ENCODE data around the gene PCDHGC4. TPM values are rescaled to one million over a fixed set of nuclear protein-coding genes. Genes with fewer than 3 reads are reported as not detected.

The PCDHGC4 gene
- total and polyA plus RNA-seq, 2 of the 8 experiments (the other 6 are each of a cell fraction or from before 2014, with no cell fraction given) = 2.1 to 2.4 TPM

DNA sequence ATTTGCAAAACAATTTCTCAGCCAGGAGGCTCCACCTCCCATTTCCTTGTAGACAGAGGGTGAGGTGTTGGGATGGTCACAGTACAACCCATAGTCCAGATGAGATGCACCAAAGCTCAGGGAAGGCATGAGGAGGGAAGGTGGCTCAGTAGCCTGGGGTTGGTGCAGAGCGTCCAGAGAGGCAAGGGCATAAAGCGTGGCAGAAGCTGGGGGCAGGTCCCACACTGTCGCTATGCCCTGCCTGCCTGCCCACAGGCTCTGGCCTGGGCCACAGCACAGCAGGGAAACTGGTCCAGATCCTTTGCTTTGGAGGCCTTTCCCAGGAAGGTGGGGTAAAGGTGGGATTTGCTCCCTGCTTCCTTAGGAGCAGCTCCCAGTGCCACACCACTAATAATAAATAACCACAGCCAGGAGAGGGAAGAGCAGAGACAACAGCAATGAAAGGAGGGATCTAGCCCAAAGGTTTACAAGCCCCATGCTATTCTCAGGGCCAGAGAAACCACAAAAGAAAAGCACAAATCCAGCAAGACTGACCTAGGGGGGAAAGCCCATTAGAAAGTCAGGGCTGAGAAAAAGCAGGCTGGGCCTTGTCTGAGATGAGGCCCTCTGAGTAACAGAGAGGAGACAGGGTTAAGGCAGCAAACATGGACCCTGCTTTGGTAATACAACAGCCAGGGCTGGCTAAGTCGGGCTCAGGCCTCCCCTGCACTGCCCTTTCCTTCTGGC lies 31.3 kb downstream of the PCDHGC4 start:
- Histone ChIP-seq H2AFZ (ENCODE audit: low read length) (no peak overlapping the region), H3K27ac (ENCODE audit: low read depth, low read length) (no peak overlapping the region), H4K5ac (ENCODE audit: insufficient read length, low read depth, low read length) (no peak overlapping the region), H3K18ac (ENCODE audit: extremely low read depth, low read length) (peak overlapping the region; percentile 5; the same call in 1 of the 2 replicates), H2BK20ac (ENCODE audit: low read length) (no peak overlapping the region), H3K4ac (replicated peaks; ENCODE audit: insufficient read length, low read depth, low read length) (peak overlapping the region; percentile 8), H4K20me1 (replicated peaks in 1 of 2; ENCODE audit: control insufficient read depth in 1 of 2, insufficient read depth in 2 of 2, low read length in 2 of 2) (no peaks in the 10 kb centered on the region), H3K27me3 (replicated peaks in 1 of 4; ENCODE audit: control insufficient read depth in 3 of 4, extremely low read depth in 1 of 4, insufficient read depth in 3 of 4, low read length in 3 of 4) (no peaks in the 10 kb centered on the region), H3K79me2 (ENCODE audit: control insufficient read depth in 1 of 2, insufficient read depth in 2 of 2, low read length in 2 of 2) (no peaks in the 10 kb centered on the region), H3K56ac (replicated peaks; ENCODE audit: insufficient read length, low read depth, low read length) (no peak overlapping the region), H3K4me3 (ENCODE audit: extremely low read depth in 1 of 4, insufficient read depth in 2 of 4, low read depth in 3 of 4, low read length in 4 of 4) (no peak overlapping the region), H2BK120ac (replicated peaks; ENCODE audit: low read depth, low read length) (no peak overlapping the region), H4K8ac (ENCODE audit: extremely low read depth, insufficient read depth, low read length) (no peak overlapping the region), H3K9me3 (ENCODE audit: insufficient read depth in 2 of 2, low read depth in 1 of 2, low read length in 1 of 2) (no peaks in the 10 kb centered on the region), H3K14ac (ENCODE audit: insufficient read length) (no peak overlapping the region), H3K9ac (replicated peaks in 1 of 4; ENCODE audit: extremely low read depth in 1 of 4, low read depth in 3 of 4, low read length in 3 of 4) (no peak overlapping the region; a peak in 1 of 7 replicates), H2BK15ac (ENCODE audit: low read length) (no peak overlapping the region; the same call in 1 of the 2 replicates), H3K23ac (ENCODE audit: insufficient read length) (no peak overlapping the region), H2BK12ac (ENCODE audit: low read depth, low read length) (0 out of 2 replicates have a peak overlapping the region, but pooled peaks have one; percentile 33), H3K36me3 (ENCODE audit: control insufficient read depth in 2 of 4, insufficient read depth in 4 of 4, low read length in 3 of 4) (peaks cover 4 to 20% (median 17%) of the 10 kb centered on the region in 4 experiments; a peak in 7 of 8 replicates), H3K79me1 (ENCODE audit: low read depth, low read length) (no peaks in the 10 kb centered on the region), H2AK5ac (ENCODE audit: low read depth, low read length) (no peak overlapping the region), H2BK5ac (ENCODE audit: low read depth, low read length) (peak overlapping the region; percentile 49; the same call in 1 of the 2 replicates), H3K4me2 (ENCODE audit: insufficient read depth in 1 of 2, low read depth in 2 of 2, low read length in 2 of 2) (no peak overlapping the region), H3K4me1 (replicated peaks in 1 of 4; ENCODE audit: control insufficient read depth in 3 of 4, insufficient read depth in 4 of 4, low read length in 3 of 4) (peaks cover 3 to 23% (median 9%) of the 10 kb centered on the region in 4 experiments), H3K23me2 (ENCODE audit: low read depth, low read length) (peaks cover 15% of the 10 kb centered on the region), H4K91ac (replicated peaks; ENCODE audit: insufficient read length, low read length) (peak overlapping the region; percentile 44)
- POLR2A ChIA-PET (ENCODE audit: partially characterized antibody) = interaction anchor here (1.0 to 5.1 kb wide), 4 partner anchors 23 to 95 kb away, joined by 3 to 33 read pairs (median 8); partner anchors contain the start of gene PCDHGA11
- WGBS, 2 experiments (ENCODE audit: extremely low coverage in 1 of 2, insufficient coverage in 1 of 2, insufficient read length in 1 of 2, insufficient replicate concordance in 2 of 2, low coverage in 1 of 2, low lambda C conversion rate in 2 of 2, missing lambda C conversion rate in 1 of 2) = 86% methylated on average over 4 of the region's 4 CpGs; no CpG with 5 or more reads in 1 of the 2 experiments
- FAIRE-seq (no peak), DNase-seq (ENCODE audit: low read depth in 1 of 2, low spot score in 2 of 2) (no peak)
- TF ChIP-seq NRF1 (IDR thresholded peaks at IDR 0.05; ENCODE audit: low read depth, low read length) (no peak), SUZ12 (IDR thresholded peaks at IDR 0.05; ENCODE audit: low read length) (no peak), CEBPB (IDR thresholded peaks at IDR 0.05; ENCODE audit: low read depth, low read length) (no peak), TCF12 (IDR thresholded peaks at IDR 0.05; ENCODE audit: low read depth, low read length) (no peak), RNF2 (IDR thresholded peaks at IDR 0.05; ENCODE audit: borderline replicate concordance, low read depth, low read length, missing control alignments, poor library complexity, severe bottlenecking) (no peak)
- CTCF ChIA-PET (ENCODE audit: partially characterized antibody) = interaction anchor here (0.6 to 50.9 kb wide), 24 partner anchors 7 to 334 kb away, joined by 3 to 1236 read pairs (median 9); partner anchors contain the start of genes PCDHB10, PCDHB11, PCDHB14 and PCDHB15
